Measurements from ENCODE around the gene SUPT5H.

Gene SUPT5H

GRCh38 chr19:39409208-39410016 lies 36.0 kb upstream of the SUPT5H start:
- no peak for DNase-seq (ENCODE audit: low read depth)

GRCh38 chr19:39410017-39410830 lies 35.2 kb upstream of the SUPT5H start:
- no peak for DNase-seq (ENCODE audit: low read depth)

- DNase-seq (ENCODE audit: low read depth): no peak
Observed at GRCh38 chr19:39410831-39411080, 34.6 kb upstream of the SUPT5H start.

- DNase-seq (ENCODE audit: low read depth): no peak
Observed at GRCh38 chr19:39411081-39411831, 34.1 kb upstream of the SUPT5H start.

GRCh38 chr19:39411832-39412099 lies 33.6 kb upstream of the SUPT5H start:
- DNase-seq (ENCODE audit: low read depth): peak; percentile 72

- DNase-seq (ENCODE audit: low read depth): peak; percentile 99
Observed at GRCh38 chr19:39412100-39412866, 33.1 kb upstream of the SUPT5H start, which contains the start of gene PLEKHG2. PLEKHG2 (plus strand) TSS chr19:39412669; CDS start chr19:39414087, 1,418 bp downstream.

- no peak for DNase-seq (ENCODE audit: low read depth)
Observed at GRCh38 chr19:39412867-39413271, 32.5 kb upstream of the SUPT5H start.

GRCh38 chr19:39413272-39413910 lies 32.0 kb upstream of the SUPT5H start:
- DNase-seq (ENCODE audit: low read depth): no peak

- DNase-seq (ENCODE audit: low read depth): no peak
Observed at GRCh38 chr19:39413911-39414608, 31.3 kb upstream of the SUPT5H start.

- no peak for DNase-seq (ENCODE audit: low read depth)
Observed at GRCh38 chr19:39415111-39416046, 30.0 kb upstream of the SUPT5H start.

- no peak for DNase-seq (ENCODE audit: low read depth)
Observed at GRCh38 chr19:39416152-39417120, 28.9 kb upstream of the SUPT5H start.

GRCh38 chr19:39417463-39418181 lies 27.8 kb upstream of the SUPT5H start:
- no peak for DNase-seq (ENCODE audit: low read depth)

GRCh38 chr19:39419003-39419402 lies 26.4 kb upstream of the SUPT5H start:
- DNase-seq (ENCODE audit: low read depth): no peak

- no peak for DNase-seq (ENCODE audit: low read depth)
Observed at GRCh38 chr19:39420769-39421168, 24.6 kb upstream of the SUPT5H start.

GRCh38 chr19:39422020-39422419 lies 23.4 kb upstream of the SUPT5H start:
- DNase-seq (ENCODE audit: low read depth): no peak

GRCh38 chr19:39423258-39424086 lies 21.9 kb upstream of the SUPT5H start:
- DNase-seq (ENCODE audit: low read depth): no peak

- DNase-seq (ENCODE audit: low read depth): no peak
Observed at GRCh38 chr19:39424934-39425333, 20.4 kb upstream of the SUPT5H start.
